Adrenal gland (tissue), 12 donors: ENCODE results near the gene ROR1. TPM values are rescaled to one million over a fixed set of nuclear protein-coding genes. Genes with fewer than 3 reads are reported as not detected.

Experiments used
- DNase-seq, 7 donors: peaks; one replicate each; pipeline ENCODE4 v3.0.0-alpha.2; 2019 to 2020
- H3K27ac ChIP-seq, 5 donors: fragments of 200-600 bp; sonication (generic) in 4 of 5; 1 replicate in 3 of 5; 2 replicates in 2 of 5; pipeline versions ENCODE4 v1.5.1 to v1.8.0; 2016 to 2020; ENCODE audit warnings: mild to moderate bottlenecking in 1 of 5
- H3K27me3 ChIP-seq: fragments of 200-600 bp; 2 replicates; pipeline ENCODE4 v1.8.0; 2021
- H3K36me3 ChIP-seq, 2 donors: fragments of 200-600 bp; replicated peaks in 1 of 2; 1 replicate in 1 of 2; 2 replicates in 1 of 2; pipeline versions ENCODE4 v1.5.1 to v1.8.0; 2018 to 2022
- H3K4me1 ChIP-seq, 2 donors: fragments of 200-600 bp; replicated peaks in 1 of 2; 1 replicate in 1 of 2; 2 replicates in 1 of 2; pipeline versions ENCODE4 v1.5.1 to v1.8.0; 2018 to 2021
- H3K4me3 ChIP-seq, 4 donors: fragments of 200-600 bp; sonication (generic) in 3 of 4; one replicate each; pipeline ENCODE4 v1.5.1; 2016 to 2018
- H3K9me3 ChIP-seq, 3 donors: fragments of 200-600 bp; sonication (generic) in 1 of 3; replicated peaks in 1 of 3; 1 replicate in 2 of 3; 2 replicates in 1 of 3; pipeline versions ENCODE4 v1.5.1 to v1.8.0; 2016 to 2021
- POLR2A ChIP-seq, 2 donors: fragments of 450-650 bp; IDR thresholded peaks; one replicate each; pipeline ENCODE4 v1.6.1; 2017; ENCODE audit warnings: antibody characterized with exemption in 2 of 2, mild to moderate bottlenecking in 2 of 2, moderate library complexity in 1 of 2
- WGBS, 4 donors: extraction: QIAGEN DNeasy Blood & Tissue Kit in 2 of 4; methylation state at CpG; one replicate each; pipeline versions ENCODE4 v1.1.5 to v1.1.7; 2013 to 2017; 5-methylcytosine and 5-hydroxymethylcytosine counted together
- intact Hi-C, 2 donors: fragments of 100-400 bp; cut with DNase I; formaldehyde crosslinking; loops; one replicate each; pipeline versions ENCODE4 v1.14.1 to v1.15.0; 2022 to 2023
- polyA plus RNA-seq, 3 donors: library from polyadenylated mRNA; stranded (reverse); fragments of 200-250 nt in 2 of 3; fragments of 350-450 nt in 1 of 3; fragmentation: Illumina TruSeq in 1 of 3; extraction: RNeasy Lipid Tissue Mini Kit (QIAGEN cat#74804) in 1 of 3; gene quantifications; one replicate each; pipeline ENCODE4 v1.2.3, GENCODE V29; 2013 to 2014
- total RNA-seq, 9 donors: library from RNA; depleted of rRNA in 4 of 9; stranded (reverse); fragments of >200 nt in 4 of 9; fragments of 120-200 nt in 1 of 9; fragmentation: NEBNext Ultra II Directional in 1 of 9; extraction: Animal tissue kit (Norgen Biotek cat#: 25700) in 1 of 9; gene quantifications; one replicate each; pipeline versions ENCODE4 v1.1.0 to v1.2.4, GENCODE V29; 2013 to 2023
- TF ChIP-seq, protein P1 (sequence below), 6 experiments: fragments of 450-650 bp in 4 of 6; fragments of 200-600 bp in 2 of 6; sonication (generic) in 1 of 6; IDR thresholded peaks; 1 replicate in 5 of 6; 2 replicates in 1 of 6; pipeline versions ENCODE4 v1.5.1 to v1.8.0; 2016 to 2021; ENCODE audit warnings: antibody characterized with exemption in 6 of 6, mild to moderate bottlenecking in 2 of 6, moderate library complexity in 1 of 6
- donor health status: healthy with polysubstance abuse.
- donor health status: Bipolar disorder and iron deficiency.
- donor health status: DM: yes; HTN: yes; CAD: no.
- donor health status: DM: no; HTN: no; CAD: no.
- donor health status: DM: no; HTN: no; CAD: no.
- donor health status: DM: yes; HTN: yes; CAD: no.

The ROR1 gene
- total and polyA plus RNA-seq, 12 donors, result 0.54 to 4.6 (median 2.6) TPM

DNA sequence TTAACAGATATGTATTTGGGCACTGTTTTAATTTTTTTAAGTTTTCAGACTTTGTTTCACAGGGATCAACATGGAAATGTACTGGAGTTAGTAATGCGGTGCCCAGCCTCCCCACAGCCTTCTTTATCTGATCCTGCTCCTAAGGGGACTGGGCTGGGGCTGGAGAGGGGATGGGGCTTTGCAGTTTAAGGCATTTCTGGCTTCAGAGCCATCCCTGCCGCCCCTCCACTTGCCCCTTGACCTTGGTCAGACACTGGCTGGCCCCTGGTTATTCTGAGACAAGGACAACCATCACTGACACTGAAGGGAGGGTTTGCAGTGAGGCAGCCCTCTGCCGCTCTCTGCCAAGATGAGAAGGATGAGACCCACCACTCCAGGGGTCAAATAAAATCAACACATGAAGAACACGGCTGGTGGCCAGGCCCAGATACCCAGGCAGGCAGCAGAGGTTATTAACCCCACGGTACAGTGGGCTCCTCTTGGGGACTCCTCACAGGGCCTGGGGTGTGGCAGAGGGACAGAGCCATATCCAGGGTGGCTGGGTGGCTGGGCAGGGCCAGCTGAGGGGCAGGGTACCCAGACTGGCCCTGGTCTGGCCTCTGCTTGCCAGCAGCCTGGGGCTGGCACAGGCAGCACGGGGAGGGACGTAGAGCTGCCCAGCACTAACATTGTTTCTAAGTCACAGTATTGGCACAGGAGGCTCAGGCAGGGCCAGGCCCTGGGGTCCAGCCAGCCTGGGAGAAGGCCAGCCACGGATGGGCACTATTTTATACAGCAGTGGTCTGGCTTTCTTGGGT lies 422.5 kb downstream of the ROR1 start:
- no peaks in the 10 kb centered on the region for H3K9me3 ChIP-seq
- intact Hi-C loops, result no loop called here

DNA sequence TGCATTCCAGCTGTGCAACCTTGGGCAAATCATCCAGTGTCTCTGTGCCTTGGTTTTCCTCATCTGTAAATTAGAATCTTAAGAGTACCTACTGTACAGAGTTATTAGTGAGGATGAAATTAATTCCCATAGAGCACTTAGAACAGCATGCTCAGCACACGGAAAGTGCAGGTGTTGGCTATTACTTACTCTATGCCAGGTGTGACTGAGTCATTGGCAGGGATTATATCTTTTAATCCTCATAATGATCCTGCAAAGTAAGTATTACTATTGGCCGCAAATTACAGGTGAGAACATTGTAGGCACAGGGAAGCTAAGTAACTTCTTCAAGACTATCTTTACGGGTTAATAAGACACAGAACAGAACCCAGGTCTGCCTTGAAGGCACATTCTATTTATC lies 423.3 kb downstream of the ROR1 start:
- no peak for DNase-seq
- H3K27ac ChIP-seq, result no peak overlapping the region
- H3K4me3 ChIP-seq, result no peak overlapping the region
- WGBS, 4 donors, result 85 to 92% (median 88%) methylated on average over 3 of the region's 3 CpGs
- H3K36me3 ChIP-seq, result no peaks in the 10 kb centered on the region
- TF ChIP-seq, protein P1, sequence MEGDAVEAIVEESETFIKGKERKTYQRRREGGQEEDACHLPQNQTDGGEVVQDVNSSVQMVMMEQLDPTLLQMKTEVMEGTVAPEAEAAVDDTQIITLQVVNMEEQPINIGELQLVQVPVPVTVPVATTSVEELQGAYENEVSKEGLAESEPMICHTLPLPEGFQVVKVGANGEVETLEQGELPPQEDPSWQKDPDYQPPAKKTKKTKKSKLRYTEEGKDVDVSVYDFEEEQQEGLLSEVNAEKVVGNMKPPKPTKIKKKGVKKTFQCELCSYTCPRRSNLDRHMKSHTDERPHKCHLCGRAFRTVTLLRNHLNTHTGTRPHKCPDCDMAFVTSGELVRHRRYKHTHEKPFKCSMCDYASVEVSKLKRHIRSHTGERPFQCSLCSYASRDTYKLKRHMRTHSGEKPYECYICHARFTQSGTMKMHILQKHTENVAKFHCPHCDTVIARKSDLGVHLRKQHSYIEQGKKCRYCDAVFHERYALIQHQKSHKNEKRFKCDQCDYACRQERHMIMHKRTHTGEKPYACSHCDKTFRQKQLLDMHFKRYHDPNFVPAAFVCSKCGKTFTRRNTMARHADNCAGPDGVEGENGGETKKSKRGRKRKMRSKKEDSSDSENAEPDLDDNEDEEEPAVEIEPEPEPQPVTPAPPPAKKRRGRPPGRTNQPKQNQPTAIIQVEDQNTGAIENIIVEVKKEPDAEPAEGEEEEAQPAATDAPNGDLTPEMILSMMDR (IDR thresholded peaks at IDR 0.05), result no peak
- no peak for TF ChIP-seq POLR2A (IDR thresholded peaks at IDR 0.05)
- H3K27me3 ChIP-seq, result no peaks in the 10 kb centered on the region
- intact Hi-C loops, result no loop called here
- no peaks in the 10 kb centered on the region for H3K4me1 ChIP-seq
- no peaks in the 10 kb centered on the region for H3K9me3 ChIP-seq

More for the DNA sequence above, 422.5 kb downstream of the ROR1 start:
- Histone ChIP-seq H3K27ac (no peak overlapping the region), H3K36me3 (no peaks in the 10 kb centered on the region), H3K4me1 (no peaks in the 10 kb centered on the region), H3K4me3 (no peak overlapping the region), H3K27me3 (no peaks in the 10 kb centered on the region)
- TF ChIP-seq POLR2A (IDR thresholded peaks at IDR 0.05), result no peak
- TF ChIP-seq, protein P1 (IDR thresholded peaks at IDR 0.05), result no peak
- DNase-seq, result no peak
- 65 to 78% (median 73%) methylated on average over 6 to 8 of the region's 8 CpGs for WGBS, 4 donors

DNA sequence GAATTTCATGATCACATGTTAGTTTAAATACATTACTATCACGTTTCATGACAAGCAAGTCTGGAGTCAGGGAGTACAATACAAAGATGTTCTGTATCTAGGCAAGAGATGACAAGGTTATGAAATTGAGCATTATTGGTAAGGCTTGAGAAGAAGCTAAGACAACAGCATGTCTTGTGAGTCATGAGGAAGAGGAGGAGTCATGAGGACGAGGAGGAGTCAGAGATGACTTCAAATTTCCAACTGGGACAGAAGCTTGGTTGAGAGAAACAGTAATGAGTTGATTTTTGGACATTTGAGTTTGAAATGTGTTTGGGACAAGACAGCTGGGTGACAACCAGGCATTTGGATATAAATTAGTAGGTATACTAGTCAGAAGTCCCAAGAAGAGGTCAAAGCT lies 425.3 kb downstream of the ROR1 start:
- intact Hi-C loops, result no loop called here
- 48 to 75% (median 67%) methylated on average over 1 to 2 of the region's 2 CpGs for WGBS, 4 donors
- H3K36me3 ChIP-seq, result no peaks in the 10 kb centered on the region

DNA sequence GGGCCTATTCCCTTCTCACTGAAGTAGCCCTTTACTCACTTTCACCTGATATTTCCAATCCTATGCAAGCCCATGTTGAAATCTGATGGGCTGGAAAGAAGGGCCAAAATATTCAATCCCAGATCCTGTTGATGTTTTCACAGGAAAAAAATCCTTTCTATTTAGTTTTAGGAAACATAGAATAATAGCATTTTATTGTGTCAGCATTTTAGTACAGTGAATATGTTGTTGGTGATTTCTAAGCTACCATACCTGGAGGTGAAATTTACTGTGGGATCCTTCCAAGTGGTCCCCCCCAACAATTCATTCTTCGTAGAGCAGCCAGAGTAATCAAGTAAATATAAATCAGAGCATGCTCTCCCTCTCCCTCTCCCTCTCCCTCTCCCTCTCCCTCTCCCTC lies 426.2 kb downstream of the ROR1 start:
- Histone ChIP-seq H3K36me3 (no peaks in the 10 kb centered on the region), H3K4me1 (no peaks in the 10 kb centered on the region), H3K27ac (no peak overlapping the region), H3K9me3 (no peaks in the 10 kb centered on the region), H3K4me3 (no peak overlapping the region), H3K27me3 (no peaks in the 10 kb centered on the region)
- WGBS, 4 donors, result 0 to 95% (median 64%) methylated on average over 1 of the region's 1 CpG
- TF ChIP-seq POLR2A (IDR thresholded peaks at IDR 0.05), result no peak
- TF ChIP-seq, protein P1 (IDR thresholded peaks at IDR 0.05), result no peak
- no peak for DNase-seq
- intact Hi-C loops, result no loop called here

More for the DNA sequence above, 425.3 kb downstream of the ROR1 start:
- no peak for DNase-seq
- no peaks in the 10 kb centered on the region for H3K4me1 ChIP-seq
- no peaks in the 10 kb centered on the region for H3K9me3 ChIP-seq
- no peaks in the 10 kb centered on the region for H3K27me3 ChIP-seq
- H3K4me3 ChIP-seq, result no peak overlapping the region
- TF ChIP-seq, protein P1 (IDR thresholded peaks at IDR 0.05), result no peak
- TF ChIP-seq POLR2A (IDR thresholded peaks at IDR 0.05), result no peak
- H3K27ac ChIP-seq, result no peak overlapping the region
